Keratinocyte (primary cell): Measurements from ENCODE around the gene TM2D3.

Experiments used
- EZH2 ChIP-seq: IDR thresholded peaks from one replicate; pipeline ENCODE4 v1.6.1; 2012; ENCODE audit warnings: inconsistent platforms, mild to moderate bottlenecking, low read length, moderate library complexity
- TF ChIP-seq, protein P1 (sequence below), 3 experiments: IDR thresholded peaks in 1 of 3; conservative IDR thresholded peaks in 1 of 3; optimal IDR thresholded peaks in 1 of 3; 2 replicates in 2 of 3; 3 replicates in 1 of 3; pipeline versions ENCODE3 to v1.5.1; 2011; ENCODE audit warnings: low read length in 3 of 3, mild to moderate bottlenecking in 3 of 3, moderate library complexity in 2 of 3, control low read depth in 1 of 3, inconsistent platforms in 1 of 3; ENCODE audit not compliant: insufficient read depth in 2 of 3; ENCODE audit errors: extremely low read depth in 1 of 3

DNA sequence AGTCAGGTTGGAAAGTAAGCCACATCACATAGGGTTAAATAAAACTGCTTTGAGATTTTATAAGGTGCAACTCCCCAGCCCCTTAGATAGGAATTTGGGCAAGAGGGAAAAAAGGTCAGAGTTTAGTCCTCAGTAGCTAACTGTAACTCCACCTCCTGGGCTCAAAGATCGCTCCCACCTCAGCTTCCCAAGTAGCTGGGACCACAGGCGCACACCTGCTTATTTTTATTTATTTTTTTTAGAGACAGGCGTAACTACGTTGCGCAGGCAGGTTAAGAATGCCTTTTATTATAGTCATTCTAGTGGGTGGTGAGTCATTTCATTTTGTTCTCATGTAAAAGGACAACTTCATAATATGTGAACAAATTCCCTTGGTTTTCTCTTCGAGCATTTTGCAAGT, 14.7 kb downstream of the TM2D3 start:
- TF ChIP-seq, protein P1, sequence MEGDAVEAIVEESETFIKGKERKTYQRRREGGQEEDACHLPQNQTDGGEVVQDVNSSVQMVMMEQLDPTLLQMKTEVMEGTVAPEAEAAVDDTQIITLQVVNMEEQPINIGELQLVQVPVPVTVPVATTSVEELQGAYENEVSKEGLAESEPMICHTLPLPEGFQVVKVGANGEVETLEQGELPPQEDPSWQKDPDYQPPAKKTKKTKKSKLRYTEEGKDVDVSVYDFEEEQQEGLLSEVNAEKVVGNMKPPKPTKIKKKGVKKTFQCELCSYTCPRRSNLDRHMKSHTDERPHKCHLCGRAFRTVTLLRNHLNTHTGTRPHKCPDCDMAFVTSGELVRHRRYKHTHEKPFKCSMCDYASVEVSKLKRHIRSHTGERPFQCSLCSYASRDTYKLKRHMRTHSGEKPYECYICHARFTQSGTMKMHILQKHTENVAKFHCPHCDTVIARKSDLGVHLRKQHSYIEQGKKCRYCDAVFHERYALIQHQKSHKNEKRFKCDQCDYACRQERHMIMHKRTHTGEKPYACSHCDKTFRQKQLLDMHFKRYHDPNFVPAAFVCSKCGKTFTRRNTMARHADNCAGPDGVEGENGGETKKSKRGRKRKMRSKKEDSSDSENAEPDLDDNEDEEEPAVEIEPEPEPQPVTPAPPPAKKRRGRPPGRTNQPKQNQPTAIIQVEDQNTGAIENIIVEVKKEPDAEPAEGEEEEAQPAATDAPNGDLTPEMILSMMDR (optimal IDR thresholded peaks at IDR 0.05 in 1 of 3, IDR thresholded peaks at IDR 0.05 in 1 of 3, conservative IDR thresholded peaks at IDR 0.05 in 1 of 3; ENCODE audit: extremely low read depth in 1 of 3, insufficient read depth in 2 of 3, low read length in 3 of 3) = no peak
- TF ChIP-seq EZH2 = no peak
